OCI-LY1 (cell line): ENCODE measurements around the gene P2RY13.

ENCODE experiments used
- H2AFZ ChIP-seq: fragments of 200-600 bp; sonication (generic), shearing (Covaris generic); 2 replicates; pipeline ENCODE4 v1.6.0; 2014; ENCODE audit warnings: antibody characterized with exemption, mild to moderate bottlenecking, low read length
- H3F3A ChIP-seq: fragments of 200-600 bp; sonication (generic), shearing (Covaris generic); 2 replicates; pipeline ENCODE4 v1.6.0; 2014; ENCODE audit warnings: mild to moderate bottlenecking, antibody characterized with exemption, low read length, moderate library complexity; ENCODE audit not compliant: insufficient read depth
- H3K27ac ChIP-seq: fragments of 200-600 bp; sonication (generic); 2 replicates; pipeline ENCODE4 v1.5.1; 2014; ENCODE audit warnings: low read length, mixed run types, mild to moderate bottlenecking, low read depth; ENCODE audit not compliant: poor library complexity, severe bottlenecking
- H3K27me3 ChIP-seq: fragments of 200-600 bp; sonication (generic); 2 replicates; pipeline ENCODE4 v1.6.0; 2014; ENCODE audit warnings: antibody characterized with exemption, mild to moderate bottlenecking, low read length, moderate library complexity; ENCODE audit not compliant: insufficient read depth
- H3K36me3 ChIP-seq: fragments of 200-600 bp; sonication (generic); 2 replicates; pipeline ENCODE4 v1.6.1; 2014; ENCODE audit warnings: mild to moderate bottlenecking, antibody characterized with exemption, low read length, moderate library complexity, mixed read lengths; ENCODE audit not compliant: insufficient read depth
- H3K4me1 ChIP-seq: fragments of 200-600 bp; sonication (generic); 2 replicates; pipeline ENCODE4 v1.5.1; 2014; ENCODE audit warnings: mild to moderate bottlenecking, low read length, moderate library complexity; ENCODE audit not compliant: insufficient read depth, severe bottlenecking
- H3K4me2 ChIP-seq: fragments of 200-600 bp; sonication (generic), shearing (Covaris generic); 2 replicates; pipeline ENCODE4 v1.6.1; 2014; ENCODE audit warnings: low read length
- H3K4me3 ChIP-seq: fragments of 200-600 bp; sonication (generic); 2 replicates; pipeline ENCODE4 v1.5.1; 2014; ENCODE audit warnings: low read length, low read depth, mild to moderate bottlenecking, mixed read lengths; ENCODE audit not compliant: poor library complexity, severe bottlenecking
- H3K79me2 ChIP-seq: fragments of 200-600 bp; shearing (Covaris generic); 2 replicates; pipeline ENCODE4 v1.6.1; 2016; ENCODE audit warnings: mixed run types, low read length, mixed read lengths; ENCODE audit not compliant: insufficient read depth
- H3K9ac ChIP-seq: fragments of 200-600 bp; sonication (generic), shearing (Covaris generic); 2 replicates; pipeline ENCODE4 v1.6.1; 2014; ENCODE audit warnings: mild to moderate bottlenecking, low read length, mixed read lengths
- H3K9me2 ChIP-seq: fragments of 200-600 bp; sonication (generic), shearing (Covaris generic); 2 replicates; pipeline ENCODE4 v1.6.1; 2014; ENCODE audit warnings: low read depth, mild to moderate bottlenecking, low read length, mixed read lengths
- H3K9me3 ChIP-seq: fragments of 200-600 bp; shearing (Covaris generic); 2 replicates; pipeline ENCODE4 v1.6.1; 2014; ENCODE audit warnings: low read length, mixed read lengths
- H4K20me1 ChIP-seq: fragments of 200-600 bp; sonication (generic), shearing (Covaris generic); 2 replicates; pipeline ENCODE4 v1.6.0; 2016; ENCODE audit warnings: mild to moderate bottlenecking, low read length; ENCODE audit not compliant: insufficient read depth
- CTCF ChIP-seq: fragments of 200-600 bp; sonication (generic), shearing (Covaris generic); IDR thresholded peaks from 2 replicates; pipeline ENCODE4 v1.5.1; 2017; ENCODE audit warnings: mild to moderate bottlenecking, antibody characterized with exemption, low read length, moderate library complexity, mixed read lengths
- EZH2 ChIP-seq: fragments of 200-600 bp; sonication (generic), shearing (Covaris generic); IDR thresholded peaks from 2 replicates; pipeline ENCODE4 v1.8.0; 2017; ENCODE audit warnings: borderline replicate concordance, mixed run types, mild to moderate bottlenecking, antibody characterized with exemption, low read length, moderate library complexity, mixed read lengths

Gene P2RY13

GRCh38 chr3:151312972-151313371, 16.4 kb downstream of the P2RY13 start:
- no peak overlapping the region for H3K27ac ChIP-seq

GRCh38 chr3:151309566-151309965, 19.8 kb downstream of the P2RY13 start:
- Histone ChIP-seq H3K9ac (no peak overlapping the region), H4K20me1 (no peaks in the 10 kb centered on the region), H3K27ac (no peak overlapping the region), H2AFZ (no peak overlapping the region), H3K79me2 (no peaks in the 10 kb centered on the region), H3K4me2 (no peak overlapping the region), H3F3A (no peaks in the 10 kb centered on the region), H3K4me1 (no peaks in the 10 kb centered on the region), H3K27me3 (no peaks in the 10 kb centered on the region), H3K9me2 (no peaks in the 10 kb centered on the region), H3K36me3 (no peaks in the 10 kb centered on the region), H3K9me3 (no peaks in the 10 kb centered on the region), H3K4me3 (no peak overlapping the region)
- TF ChIP-seq EZH2 (no peak), CTCF (no peak)

More at GRCh38 chr3:151312972-151313371, 16.4 kb downstream of the P2RY13 start:
- Histone ChIP-seq H2AFZ (no peak overlapping the region), H3K9me3 (no peaks in the 10 kb centered on the region), H3K4me3 (no peak overlapping the region), H3K9me2 (no peaks in the 10 kb centered on the region), H3K27me3 (no peaks in the 10 kb centered on the region), H3K36me3 (no peaks in the 10 kb centered on the region), H3F3A (no peaks in the 10 kb centered on the region), H3K4me1 (no peaks in the 10 kb centered on the region), H3K79me2 (no peaks in the 10 kb centered on the region), H3K9ac (no peak overlapping the region), H4K20me1 (no peaks in the 10 kb centered on the region), H3K4me2 (no peak overlapping the region)
- TF ChIP-seq CTCF (no peak), EZH2 (no peak)

- Histone ChIP-seq H3K79me2 (no peaks in the 10 kb centered on the region), H3K4me3 (no peak overlapping the region), H3K9me2 (no peaks in the 10 kb centered on the region), H3F3A (no peaks in the 10 kb centered on the region), H2AFZ (no peak overlapping the region), H3K9me3 (no peaks in the 10 kb centered on the region), H3K4me2 (no peak overlapping the region), H3K36me3 (no peaks in the 10 kb centered on the region), H3K4me1 (no peaks in the 10 kb centered on the region), H4K20me1 (no peaks in the 10 kb centered on the region), H3K9ac (no peak overlapping the region), H3K27me3 (no peaks in the 10 kb centered on the region), H3K27ac (no peak overlapping the region)
- no peak for TF ChIP-seq CTCF
Observed at GRCh38 chr3:151307583-151308488, 21.5 kb downstream of the P2RY13 start.
